CD14-positive monocyte (primary cell): Measurements from ENCODE around the gene TAF11L11. TPM values are rescaled to one million over a fixed set of nuclear protein-coding genes. Genes with fewer than 3 reads are reported as not detected.
"Not testable (repeated sequence)": the region's sequence is repeated elsewhere in the genome, so short reads cannot be mapped to it uniquely, and the experiment has no call there.

Experiments
- DNase-seq, 3 donors: peaks; one replicate each; pipeline ENCODE4 v3.0.0-alpha.2; 2011 to 2022
- H2AFZ ChIP-seq: 2 replicates; pipeline ENCODE4 v1.6.0; 2012; ENCODE audit warnings: mild to moderate bottlenecking, low read depth, low read length, inconsistent platforms; ENCODE audit not compliant: insufficient read depth, poor library complexity, severe bottlenecking
- H3K27ac ChIP-seq, 2 donors: 1 replicate in 1 of 2; 2 replicates in 1 of 2; pipeline ENCODE4 v1.5.1; 2012 to 2013; ENCODE audit warnings: low read length in 2 of 2, control low read depth in 1 of 2, inconsistent platforms in 1 of 2, low read depth in 1 of 2, mild to moderate bottlenecking in 1 of 2
- H3K27me3 ChIP-seq, 2 donors: one replicate each; pipeline versions ENCODE4 v1.6.0 to v1.6.1; 2011 to 2013; ENCODE audit warnings: low read length in 2 of 2; ENCODE audit not compliant: control insufficient read depth in 2 of 2, insufficient read depth in 2 of 2
- H3K36me3 ChIP-seq, 2 donors: replicated peaks in 1 of 2; 1 replicate in 1 of 2; 2 replicates in 1 of 2; pipeline versions ENCODE4 v1.5.1 to v1.6.1; 2012 to 2013; ENCODE audit warnings: low read length in 2 of 2, control low read depth in 1 of 2, inconsistent platforms in 1 of 2, mild to moderate bottlenecking in 1 of 2; ENCODE audit not compliant: insufficient read depth in 2 of 2, control insufficient read depth in 1 of 2
- H3K4me1 ChIP-seq, 2 donors: 1 replicate in 1 of 2; 2 replicates in 1 of 2; pipeline versions ENCODE4 v1.5.1 to v1.6.1; 2012 to 2013; ENCODE audit warnings: low read length in 2 of 2, control low read depth in 1 of 2, inconsistent platforms in 1 of 2, mild to moderate bottlenecking in 1 of 2, moderate library complexity in 1 of 2; ENCODE audit not compliant: insufficient read depth in 2 of 2, control insufficient read depth in 1 of 2
- H3K4me2 ChIP-seq: replicated peaks from 2 replicates; pipeline ENCODE3; 2012; ENCODE audit warnings: low read length, moderate library complexity, mild to moderate bottlenecking; ENCODE audit not compliant: poor library complexity, severe bottlenecking; ENCODE audit errors: extremely low read depth
- H3K4me3 ChIP-seq, 3 experiments: fragments of 200-600 bp in 1 of 3; sonication (generic) in 1 of 3; replicated peaks in 1 of 3; 1 replicate in 2 of 3; 2 replicates in 1 of 3; pipeline ENCODE4 v1.5.1; 2011 to 2013; ENCODE audit warnings: low read length in 3 of 3, mild to moderate bottlenecking in 3 of 3, control low read depth in 2 of 3, low read depth in 2 of 3, inconsistent platforms in 1 of 3, moderate library complexity in 1 of 3
- H3K79me2 ChIP-seq: 2 replicates; pipeline ENCODE4 v1.6.0; 2012; ENCODE audit warnings: mild to moderate bottlenecking, control low read depth, inconsistent platforms, low read length, moderate library complexity; ENCODE audit not compliant: insufficient read depth
- H3K9ac ChIP-seq: 2 replicates; pipeline ENCODE4 v1.6.0; 2017; ENCODE audit warnings: low read length, mild to moderate bottlenecking; ENCODE audit not compliant: insufficient read depth, poor library complexity, severe bottlenecking
- H3K9me3 ChIP-seq, 2 donors: replicated peaks in 1 of 2; 1 replicate in 1 of 2; 2 replicates in 1 of 2; pipeline versions ENCODE4 v1.5.1 to v1.6.1; 2012 to 2013; ENCODE audit warnings: low read length in 2 of 2, control low read depth in 1 of 2; ENCODE audit not compliant: control insufficient read depth in 1 of 2, insufficient read depth in 1 of 2
- H4K20me1 ChIP-seq: 2 replicates; pipeline ENCODE4 v1.6.0; 2012; ENCODE audit warnings: mild to moderate bottlenecking, low read length, control low read depth, moderate library complexity; ENCODE audit not compliant: insufficient read depth
- H3K27ac Mint-ChIP-seq, 7 donors: one replicate each; pipeline ENCODE4 v1.8.0; 2020; ENCODE audit warnings: mild to moderate bottlenecking in 7 of 7, mixed read lengths in 7 of 7, moderate library complexity in 6 of 7, inconsistent platforms in 2 of 7
- H3K27me3 Mint-ChIP-seq, 3 donors: one replicate each; pipeline ENCODE4 v1.8.0; 2021 to 2022; ENCODE audit warnings: low read depth in 3 of 3, mild to moderate bottlenecking in 3 of 3, mixed read lengths in 3 of 3, moderate library complexity in 3 of 3, inconsistent platforms in 1 of 3
- H3K36me3 Mint-ChIP-seq, 2 donors: one replicate each; pipeline ENCODE4 v1.8.0; 2020; ENCODE audit warnings: mixed read lengths in 2 of 2, inconsistent platforms in 1 of 2, mild to moderate bottlenecking in 1 of 2
- H3K4me1 Mint-ChIP-seq: one replicate; pipeline ENCODE4 v1.8.0; 2020; ENCODE audit warnings: mild to moderate bottlenecking, mixed read lengths
- H3K4me3 Mint-ChIP-seq, 2 donors: one replicate each; pipeline ENCODE4 v1.8.0; 2020; ENCODE audit warnings: mild to moderate bottlenecking in 2 of 2, mixed read lengths in 2 of 2, moderate library complexity in 1 of 2
- H3K9me3 Mint-ChIP-seq, 7 donors: one replicate each; pipeline ENCODE4 v1.8.0; 2020 to 2022; ENCODE audit warnings: mixed read lengths in 7 of 7, mild to moderate bottlenecking in 6 of 7, moderate library complexity in 6 of 7, inconsistent platforms in 2 of 7
- WGBS: methylation state at CpG from one replicate; pipeline ENCODE4 v1.1.5; 2013; ENCODE audit warnings: missing lambda C conversion rate; ENCODE audit not compliant: insufficient coverage; 5-methylcytosine and 5-hydroxymethylcytosine counted together
- intact Hi-C, 2 donors: fragments of 100-400 bp; cut with micrococcal nuclease; formaldehyde crosslinking; loops; one replicate each; pipeline versions ENCODE4 v1.15.0 to v1.15.1; 2023
- polyA plus RNA-seq, 3 donors: library from polyadenylated mRNA; depleted of rRNA in 1 of 3; unstranded in 2 of 3; stranded (reverse) in 1 of 3; fragments of 300-500 nt in 2 of 3; fragments of >200 nt in 1 of 3; fragmentation: Illumina TruSeq in 2 of 3; gene quantifications; 1 replicate in 2 of 3; 2 replicates in 1 of 3; pipeline ENCODE4 v1.2.3, GENCODE V29; 2012 to 2021
- TF ChIP-seq, protein P1 (sequence below): fragments of 200-600 bp; IDR thresholded peaks from one replicate; pipeline ENCODE4 v1.8.0; 2022; ENCODE audit warnings: antibody characterized with exemption, mild to moderate bottlenecking

TAF11L11 gene
- polyA plus RNA-seq, 3 donors, result not detected

DNA sequence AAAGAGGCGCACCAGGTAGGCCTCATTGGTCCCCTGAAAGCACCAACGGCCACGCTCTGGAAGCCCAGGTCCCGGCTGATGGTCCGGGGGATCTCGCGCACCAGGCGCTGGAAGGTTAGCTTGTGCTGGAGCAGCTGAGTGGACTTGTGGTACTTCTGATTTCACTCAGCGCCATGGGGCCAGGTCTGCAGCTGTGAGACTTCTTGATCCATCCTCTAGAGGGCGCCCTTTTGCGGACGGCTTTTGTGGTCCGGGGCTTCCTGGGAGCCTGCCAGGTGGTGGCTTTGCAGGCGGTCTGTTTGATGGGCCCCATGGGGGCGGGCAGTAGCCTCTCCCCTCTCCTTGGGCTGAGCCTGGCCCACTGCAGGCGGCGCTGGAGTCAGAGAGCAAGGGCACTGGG, 16.6 kb downstream of the TAF11L11 start:
- no peak overlapping the region for H3K4me3 ChIP-seq
- H3K36me3 ChIP-seq, result no peaks in the 10 kb centered on the region
- H3K9ac ChIP-seq, result no peak overlapping the region
- no peaks in the 10 kb centered on the region for H3K79me2 ChIP-seq
- Mint-ChIP-seq H3K27ac (no peak overlapping the region), H3K4me3 (no peak overlapping the region), H3K4me1 (no peaks in the 10 kb centered on the region), H3K27me3 (peaks cover 0 to 3% (median 0%) of the 10 kb centered on the region in 3 donors), H3K9me3 (peaks cover 4 to 22% (median 8%) of the 10 kb centered on the region in 7 donors), H3K36me3 (no peaks in the 10 kb centered on the region)
- no peak for DNase-seq
- 94% methylated on average over 17 of the region's 17 CpGs for WGBS
- peaks cover 7 to 13% of the 10 kb centered on the region in 2 donors for H3K9me3 ChIP-seq
- no peaks in the 10 kb centered on the region for H4K20me1 ChIP-seq
- intact Hi-C loops, result no loop called here
- H3K4me2 ChIP-seq, result no peak overlapping the region
- no peaks in the 10 kb centered on the region for H3K27me3 ChIP-seq
- no peaks in the 10 kb centered on the region for H3K4me1 ChIP-seq
- H2AFZ ChIP-seq, result no peak overlapping the region
- H3K27ac ChIP-seq, result no peak overlapping the region
- TF ChIP-seq, protein P1, sequence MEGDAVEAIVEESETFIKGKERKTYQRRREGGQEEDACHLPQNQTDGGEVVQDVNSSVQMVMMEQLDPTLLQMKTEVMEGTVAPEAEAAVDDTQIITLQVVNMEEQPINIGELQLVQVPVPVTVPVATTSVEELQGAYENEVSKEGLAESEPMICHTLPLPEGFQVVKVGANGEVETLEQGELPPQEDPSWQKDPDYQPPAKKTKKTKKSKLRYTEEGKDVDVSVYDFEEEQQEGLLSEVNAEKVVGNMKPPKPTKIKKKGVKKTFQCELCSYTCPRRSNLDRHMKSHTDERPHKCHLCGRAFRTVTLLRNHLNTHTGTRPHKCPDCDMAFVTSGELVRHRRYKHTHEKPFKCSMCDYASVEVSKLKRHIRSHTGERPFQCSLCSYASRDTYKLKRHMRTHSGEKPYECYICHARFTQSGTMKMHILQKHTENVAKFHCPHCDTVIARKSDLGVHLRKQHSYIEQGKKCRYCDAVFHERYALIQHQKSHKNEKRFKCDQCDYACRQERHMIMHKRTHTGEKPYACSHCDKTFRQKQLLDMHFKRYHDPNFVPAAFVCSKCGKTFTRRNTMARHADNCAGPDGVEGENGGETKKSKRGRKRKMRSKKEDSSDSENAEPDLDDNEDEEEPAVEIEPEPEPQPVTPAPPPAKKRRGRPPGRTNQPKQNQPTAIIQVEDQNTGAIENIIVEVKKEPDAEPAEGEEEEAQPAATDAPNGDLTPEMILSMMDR, result no peak

DNA sequence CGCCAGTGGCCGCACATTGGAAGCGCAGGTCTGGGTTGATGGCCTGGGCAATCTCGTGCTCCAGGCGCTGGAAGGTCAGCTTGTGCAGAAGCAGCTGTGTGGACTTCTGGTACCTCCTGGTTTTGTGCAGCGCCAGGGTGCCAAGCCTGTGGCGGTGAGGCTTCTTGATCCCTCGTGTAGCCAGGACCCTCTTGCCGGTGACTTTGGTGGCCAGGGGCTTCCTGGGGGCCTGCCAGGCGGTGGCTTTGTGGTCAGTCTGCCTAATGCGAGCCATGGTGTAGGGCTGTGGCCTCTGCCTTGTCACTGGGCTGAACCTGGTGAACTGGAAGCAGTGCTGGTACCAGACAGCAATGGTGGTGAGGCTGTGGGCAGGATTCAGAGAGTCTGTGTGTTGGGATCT, 21.7 kb downstream of the TAF11L11 start:
- Mint-ChIP-seq H3K27ac (peak overlapping the region in 1 of 7 donors; percentile 23), H3K36me3 (no peaks in the 10 kb centered on the region), H3K4me3 (no peak overlapping the region), H3K9me3 (peaks cover 0 to 18% (median 6%) of the 10 kb centered on the region in 7 donors), H3K27me3 (peaks cover 0 to 2% (median 0%) of the 10 kb centered on the region in 3 donors), H3K4me1 (no peaks in the 10 kb centered on the region)
- H3K9me3 ChIP-seq, result peaks cover 1 to 6% of the 10 kb centered on the region in 2 donors
- H4K20me1 ChIP-seq, result no peaks in the 10 kb centered on the region
- no peaks in the 10 kb centered on the region for H3K36me3 ChIP-seq
- no peak overlapping the region for H3K27ac ChIP-seq
- H3K9ac ChIP-seq, result no peak overlapping the region
- no peaks in the 10 kb centered on the region for H3K27me3 ChIP-seq
- intact Hi-C loops, result no loop called here
- no peak overlapping the region for H3K4me3 ChIP-seq
- no peaks in the 10 kb centered on the region for H3K4me1 ChIP-seq
- H2AFZ ChIP-seq, result no peak overlapping the region
- no peak for DNase-seq
- TF ChIP-seq, protein P1, result no peak
- 96% methylated on average over 11 of the region's 11 CpGs for WGBS
- no peaks in the 10 kb centered on the region for H3K79me2 ChIP-seq
- no peak overlapping the region for H3K4me2 ChIP-seq

DNA sequence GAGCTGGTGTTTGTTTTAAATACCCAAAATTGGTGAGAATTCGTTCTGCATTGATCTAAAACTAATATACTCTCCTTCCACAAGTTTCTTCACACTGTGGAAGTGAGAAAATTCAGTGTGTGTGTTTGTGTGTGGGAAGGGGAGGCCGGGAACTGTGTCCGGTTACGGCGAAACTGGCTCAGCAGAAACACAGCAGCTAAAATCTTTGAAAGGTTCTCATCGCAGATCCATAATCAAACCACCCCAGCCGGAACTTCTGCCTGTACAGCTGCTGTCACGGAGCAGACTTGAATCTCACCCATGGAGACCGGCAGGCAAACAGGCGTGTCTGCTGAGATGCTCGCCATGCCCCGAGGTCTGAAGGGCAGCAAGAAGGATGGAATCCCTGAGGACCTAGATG, 27.8 kb downstream of the TAF11L11 start, which contains the start of gene TAF11L13:
TAF11L13 (plus strand) TSS at position 301 of the 400 bp plus-strand sequence.
- H3K4me1 ChIP-seq, H3K27ac ChIP-seq, H3K27me3 Mint-ChIP-seq, H3K79me2 ChIP-seq, H3K9me3 ChIP-seq, H2AFZ ChIP-seq, DNase-seq, H3K4me1 Mint-ChIP-seq, H3K4me2 ChIP-seq, H3K27ac Mint-ChIP-seq, intact Hi-C loops, H3K36me3 Mint-ChIP-seq, H3K4me3 Mint-ChIP-seq, H3K4me3 ChIP-seq, H4K20me1 ChIP-seq, H3K36me3 ChIP-seq, H3K27me3 ChIP-seq, H3K9ac ChIP-seq: not testable (repeated sequence)
- H3K9me3 Mint-ChIP-seq, result peaks cover 4 to 15% (median 9%) of the 10 kb centered on the region in 7 donors
- no CpG with 5 or more reads among the region's 12 CpGs for WGBS
